ENCODE measurements around the gene HEXIM1.

- no peak for TF ChIP-seq ATF6 (CRISPR knock-in tag; IDR thresholded peaks at IDR 0.05)
- no peak for TF ChIP-seq CTCF (IDR thresholded peaks at IDR 0.05)
- TF ChIP-seq PREB (CRISPR knock-in tag; IDR thresholded peaks at IDR 0.05; ENCODE audit: borderline replicate concordance) = no peak
- TF ChIP-seq ETV6 (CRISPR knock-in tag; IDR thresholded peaks at IDR 0.05) = no peak
- TF ChIP-seq E2F4 (CRISPR knock-in tag; IDR thresholded peaks at IDR 0.05; ENCODE audit: borderline replicate concordance, low read depth) = no peak
- TF ChIP-seq ZNF263 (CRISPR knock-in tag; IDR thresholded peaks at IDR 0.05; ENCODE audit: low read depth) = no peak
- no peak for TF ChIP-seq NR2C2 (CRISPR knock-in tag; IDR thresholded peaks at IDR 0.05)
- no peak for TF ChIP-seq ZNF138 (CRISPR knock-in tag; conservative IDR thresholded peaks at IDR 0.05)
- no peak for TF ChIP-seq FOXP1 (CRISPR knock-in tag; IDR thresholded peaks at IDR 0.05; ENCODE audit: borderline replicate concordance)
- TF ChIP-seq ESRRA (CRISPR knock-in tag; IDR thresholded peaks at IDR 0.05; ENCODE audit: borderline replicate concordance) = no peak
- TF ChIP-seq ATF3 (CRISPR knock-in tag; conservative IDR thresholded peaks at IDR 0.05) = no peak
- no peak for TF ChIP-seq CREM (CRISPR knock-in tag; IDR thresholded peaks at IDR 0.05)
Observed at GRCh38 chr17:45137561-45138305, 10.5 kb upstream of the HEXIM1 start.
